Glomerular endothelial cell (primary cell): ENCODE results near the gene OR2A5. TPM values are rescaled to one million over a fixed set of nuclear protein-coding genes. Genes with fewer than 3 reads are reported as not detected.
"Not testable (repeated sequence)": the region's sequence is repeated elsewhere in the genome, so short reads cannot be mapped to it uniquely, and the experiment has no call there.

ENCODE experiments used
- DNase-seq: peaks from one replicate; pipeline ENCODE4 v3.0.0-alpha.2; 2011; ENCODE audit warnings: low read depth, low spot score; ENCODE audit errors: extremely low read depth
- total RNA-seq: library from RNA; depleted of rRNA; stranded (reverse); fragments of >200 nt; gene quantifications from 2 replicates; pipeline ENCODE4 v1.2.3, GENCODE V29; 2015

The OR2A5 gene
- not detected in 2 replicates for total RNA-seq

DNA sequence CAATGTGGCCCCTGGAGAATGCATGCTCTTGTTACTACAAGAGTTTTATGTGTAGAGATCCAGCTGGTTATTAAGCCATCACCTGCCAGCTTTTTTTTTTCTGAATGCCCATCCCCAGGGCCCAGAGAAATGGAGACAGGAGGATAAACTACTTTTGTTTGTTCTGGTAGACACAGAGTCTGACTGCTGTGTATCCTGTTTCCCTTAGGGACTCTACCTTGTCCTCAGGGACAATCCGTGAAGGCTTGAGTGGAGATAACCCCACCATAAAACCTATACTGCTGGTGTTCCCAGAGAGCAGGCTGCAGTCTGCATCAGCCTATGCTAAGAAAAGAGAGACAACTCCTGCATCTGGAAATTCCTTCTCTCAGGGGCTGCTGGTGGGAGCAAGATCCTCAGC, at the start of gene OR2A5:
TSS of gene OR2A5 (plus strand) at position 301 of the 400 bp plus-strand sequence. CDS start 1,454 bp downstream, outside the sequence.
- DNase-seq: no peak

- DNase-seq: no peak
Observed at GRCh38 chr7:144000020-144000419, 48.7 kb upstream of the OR2A5 start, which contains the start of gene OR6B1. Gene OR6B1, plus strand, starts transcription at chr7:144000320. Its CDS starts 3,677 bp downstream, at chr7:144003997.

DNA sequence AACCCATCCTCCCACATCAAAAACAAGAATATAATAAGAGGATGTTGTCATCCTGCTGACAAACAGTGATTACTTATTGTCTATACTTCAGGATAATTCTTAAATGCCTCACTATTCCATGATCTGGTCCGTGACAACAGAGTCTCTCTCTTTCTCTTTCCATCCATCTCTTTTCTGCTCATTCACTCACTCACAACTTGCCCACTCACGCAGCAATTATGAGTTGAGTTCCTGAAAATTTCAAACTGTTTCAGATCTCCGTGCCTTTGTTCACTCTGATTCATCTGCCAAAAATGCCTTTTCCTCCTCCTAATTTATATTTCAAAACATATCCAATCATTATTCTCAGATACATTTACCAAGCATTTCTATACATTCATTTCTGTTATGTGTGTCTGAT, 47.2 kb upstream of the OR2A5 start:
- DNase-seq: no peak

DNA sequence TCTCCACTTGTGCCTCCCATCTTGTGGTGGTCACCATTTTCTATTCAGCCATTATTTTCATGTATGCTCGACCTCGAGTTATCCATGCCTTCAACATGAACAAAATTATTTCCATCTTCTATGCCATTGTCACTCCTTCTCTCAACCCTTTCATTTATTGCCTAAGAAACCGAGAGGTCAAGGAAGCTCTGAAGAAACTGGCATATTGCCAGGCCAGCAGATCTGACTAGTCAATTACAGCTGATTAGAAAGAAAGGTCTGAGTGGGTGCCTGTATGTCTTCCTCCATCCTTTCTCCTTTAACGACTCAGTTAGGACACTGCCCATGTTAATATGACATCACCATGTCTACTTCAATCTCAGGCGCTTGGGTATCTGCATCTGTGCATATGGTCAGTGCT, 44.0 kb upstream of the OR2A5 start:
- no peak for DNase-seq

DNA sequence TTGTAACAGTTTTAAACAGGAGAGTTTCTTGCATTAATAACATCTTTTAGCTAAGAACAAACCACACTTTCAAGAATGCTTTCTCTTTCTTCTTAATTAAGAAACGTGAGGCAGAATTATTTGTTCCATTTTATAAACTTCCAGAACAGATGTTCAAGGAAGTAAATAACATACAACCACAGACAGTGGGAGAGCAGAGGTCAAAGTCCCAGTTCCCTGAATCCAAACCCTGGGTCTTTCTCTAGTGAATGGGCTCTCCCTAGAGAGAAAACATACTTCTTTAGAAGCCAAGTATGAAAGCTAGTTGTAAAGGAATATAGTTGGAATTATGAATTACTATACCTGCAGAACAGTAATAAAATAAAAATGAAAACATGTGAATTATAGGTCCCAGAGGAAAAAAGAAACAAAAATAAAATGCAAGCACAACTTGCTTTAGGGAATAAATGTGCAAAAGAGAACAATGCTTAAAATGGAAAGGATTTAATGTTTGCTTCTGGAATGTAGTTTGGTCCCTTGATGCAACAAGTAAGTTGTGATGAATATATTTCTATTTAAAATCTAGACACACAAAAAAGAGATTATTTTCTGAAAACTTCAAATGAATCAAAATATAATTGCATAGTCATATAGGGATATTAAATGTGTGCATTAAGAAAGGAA, 42.6 kb upstream of the OR2A5 start:
- no peak for DNase-seq

DNA sequence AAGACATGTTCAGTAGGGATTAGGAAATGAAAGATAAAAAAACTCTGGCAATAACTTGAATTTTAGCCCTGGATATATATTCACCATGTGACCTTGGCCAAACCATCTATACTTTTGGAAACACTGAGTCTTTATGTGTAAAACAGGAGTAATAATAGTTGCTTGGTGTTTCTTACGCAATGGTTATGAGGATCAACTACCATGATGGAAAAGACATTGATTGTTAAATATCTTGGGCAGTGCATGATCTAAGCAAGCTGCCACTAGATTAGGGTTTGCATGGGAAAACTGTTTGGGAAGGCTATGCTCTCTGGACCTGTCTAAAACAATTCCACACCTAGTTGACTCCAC, 42.1 kb upstream of the OR2A5 start:
- DNase-seq: no peak

DNA sequence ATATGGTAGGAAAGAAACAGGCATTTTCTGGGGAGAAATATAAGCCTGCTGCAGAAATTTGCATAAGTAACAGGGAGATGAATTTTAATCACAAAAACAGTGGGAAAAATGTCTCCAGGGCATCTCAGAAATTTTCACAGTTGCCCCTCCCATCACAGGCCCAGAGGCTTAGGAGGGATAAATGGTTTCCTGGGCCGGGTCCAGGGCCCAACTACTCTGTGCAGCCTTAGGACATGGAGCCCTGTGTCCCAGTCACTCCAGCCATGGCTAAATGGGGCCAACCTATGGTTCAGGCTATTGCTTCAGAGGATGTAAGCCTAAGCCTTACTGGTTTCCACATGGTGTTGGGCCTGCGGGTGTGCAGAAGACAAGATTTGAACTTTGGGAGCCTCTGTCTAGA, 39.4 kb upstream of the OR2A5 start:
- no peak for DNase-seq

DNA sequence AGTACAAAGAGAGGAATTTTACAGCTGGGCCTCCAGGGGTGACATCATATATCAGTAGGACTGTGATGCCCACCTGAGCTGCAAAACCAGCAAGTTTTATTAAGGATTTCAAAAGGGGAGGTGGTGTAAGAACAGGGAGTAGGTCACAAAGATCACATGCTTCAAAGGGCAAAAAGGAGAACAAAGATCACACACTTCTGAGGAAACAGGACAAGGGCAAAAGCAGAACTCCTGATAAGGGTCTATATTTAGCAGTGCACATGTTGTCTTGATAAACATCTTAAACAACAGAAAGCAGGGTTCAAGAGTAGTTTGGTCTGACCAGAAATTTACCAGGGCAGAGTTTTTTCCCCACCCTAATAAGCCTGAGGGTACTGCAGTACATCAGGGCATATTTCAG, 38.7 kb upstream of the OR2A5 start:
- not testable (repeated sequence) for DNase-seq

DNA sequence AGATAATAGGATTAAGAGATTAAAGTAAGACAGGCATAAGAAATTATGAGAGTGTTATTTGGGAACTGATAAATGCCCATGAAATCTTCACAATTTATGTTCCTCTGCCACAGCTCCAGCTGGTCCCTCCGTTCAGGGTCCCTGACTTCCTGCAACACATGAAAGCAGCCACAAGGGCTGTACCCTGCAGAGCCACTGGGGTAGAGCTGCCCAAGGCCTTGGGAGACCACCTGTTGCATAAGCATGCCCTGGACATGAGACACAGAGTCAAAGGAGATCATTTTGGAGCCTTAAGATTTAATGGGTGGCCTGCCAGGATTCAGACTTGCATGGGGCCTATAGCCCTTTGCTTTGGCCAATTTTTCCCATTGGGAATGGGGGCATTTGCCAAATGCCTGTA, 37.9 kb upstream of the OR2A5 start:
- not testable (repeated sequence) for DNase-seq

GRCh38 chr7:144011458-144012230, 37.1 kb upstream of the OR2A5 start:
- DNase-seq: no peak

DNA sequence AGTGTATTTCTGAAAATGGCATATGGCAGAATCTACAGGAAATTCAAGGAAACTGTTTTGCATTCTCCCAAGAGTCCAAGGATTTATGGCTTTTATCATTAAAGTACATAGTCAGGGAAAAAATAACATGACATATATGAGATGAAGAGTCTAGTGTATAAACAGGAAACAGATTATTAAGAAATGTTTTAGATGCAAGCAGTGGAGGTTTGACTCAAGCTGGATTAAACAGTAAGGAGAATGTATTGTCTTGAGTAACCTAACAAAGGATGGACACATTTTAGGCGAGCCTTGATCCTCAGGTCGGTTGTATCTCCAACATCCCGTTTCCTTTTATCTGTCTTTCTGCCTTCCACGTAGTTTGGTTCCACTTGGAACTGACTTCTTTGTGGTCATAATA, 30.7 kb upstream of the OR2A5 start:
- no peak for DNase-seq

DNA sequence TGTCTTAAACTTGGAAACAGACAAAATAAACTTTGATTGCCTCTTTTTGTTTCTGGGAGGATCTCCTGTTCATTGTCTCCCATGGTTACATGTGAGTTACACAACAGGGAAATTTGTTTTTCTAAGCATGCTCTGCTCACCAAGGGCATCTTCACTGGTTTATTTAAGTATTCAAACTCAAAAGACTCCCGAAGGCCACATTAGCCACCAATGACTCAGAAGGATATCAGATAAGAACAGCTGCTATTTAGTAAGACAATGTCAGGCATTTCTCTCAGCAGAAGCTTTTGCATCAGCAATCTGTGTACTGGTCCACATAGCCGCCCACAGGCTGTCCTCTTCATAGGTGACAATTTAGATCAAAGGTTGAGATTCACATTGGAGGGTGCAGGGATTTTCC, 29.3 kb upstream of the OR2A5 start:
- peak; percentile 22 for DNase-seq

DNA sequence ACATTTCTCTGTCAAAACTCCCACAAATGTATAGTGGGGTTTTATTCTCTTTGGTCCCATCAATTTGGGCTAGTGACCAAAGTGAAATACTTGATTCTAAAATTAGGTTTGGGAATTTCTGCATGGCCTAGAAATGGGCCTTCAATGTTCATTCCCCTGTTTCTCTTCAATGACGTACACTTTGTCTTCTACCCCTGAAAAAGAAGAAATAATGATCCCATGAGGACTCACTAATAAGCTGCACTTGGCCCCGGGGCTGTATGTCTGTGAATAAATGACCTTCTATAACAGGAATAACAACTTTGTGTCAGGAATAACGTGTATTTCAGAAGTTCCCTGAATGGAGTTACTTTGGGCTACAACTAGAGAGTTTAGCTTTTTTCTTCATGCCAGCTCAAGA, 28.4 kb upstream of the OR2A5 start:
- no peak for DNase-seq

- DNase-seq: no peak
Observed at GRCh38 chr7:144022169-144022568, 26.6 kb upstream of the OR2A5 start.

- no peak for DNase-seq
Observed at GRCh38 chr7:144023171-144023827, 25.4 kb upstream of the OR2A5 start.

GRCh38 chr7:144024213-144024612, 24.5 kb upstream of the OR2A5 start:
- DNase-seq: no peak

- no peak for DNase-seq
Observed at GRCh38 chr7:144026203-144026883, 22.4 kb upstream of the OR2A5 start.

DNA sequence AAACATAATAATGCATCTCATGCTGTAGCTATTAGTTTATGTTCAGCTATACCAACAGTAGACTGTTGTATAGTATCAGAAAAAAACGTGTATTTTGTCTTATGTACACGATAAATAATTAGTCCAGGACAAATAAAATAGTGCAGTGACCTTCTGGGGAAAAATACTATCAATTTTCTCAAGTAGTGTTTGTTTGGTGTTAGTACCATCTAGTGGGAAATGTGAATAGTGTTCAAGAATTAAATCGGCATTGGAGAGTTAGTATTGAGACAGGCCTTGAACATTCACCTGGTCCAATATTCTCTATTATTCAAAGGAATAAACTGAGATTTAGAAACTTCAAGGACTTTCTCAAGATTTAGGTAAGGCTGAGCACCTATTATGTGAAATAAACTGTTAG, 21.7 kb upstream of the OR2A5 start:
- DNase-seq: peak; percentile 18

GRCh38 chr7:144027974-144028373, 20.8 kb upstream of the OR2A5 start:
- DNase-seq: no peak

- no peak for DNase-seq
Observed at GRCh38 chr7:144028547-144028946, 20.2 kb upstream of the OR2A5 start.

DNA sequence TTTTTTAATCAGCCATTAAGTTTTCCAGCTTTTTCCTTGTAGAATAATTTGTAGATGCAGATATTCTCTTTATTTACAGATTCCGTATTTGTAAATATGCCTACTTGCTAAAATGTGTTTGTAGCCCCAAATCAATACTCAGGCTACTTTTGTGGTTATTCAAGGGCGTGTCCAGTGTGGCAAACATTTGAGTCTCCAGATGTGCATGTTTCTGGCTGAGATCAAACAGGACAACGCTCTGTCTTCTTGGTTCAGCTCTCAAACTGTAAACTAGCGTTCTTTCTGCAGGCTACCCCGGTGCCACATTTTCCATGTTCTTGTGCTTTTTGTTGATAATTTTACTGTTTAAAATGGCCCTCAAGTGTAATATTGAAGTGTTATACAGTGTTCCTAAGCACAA, 16.2 kb upstream of the OR2A5 start:
- DNase-seq: no peak
